K562 (cell line): ENCODE results near the gene GLTP. TPM values are rescaled to one million over a fixed set of nuclear protein-coding genes. Genes with fewer than 3 reads are reported as not detected.

ENCODE experiments used
- ATAC-seq: fragments of 200-7000 bp; cut with Tn5 transposase; 3 replicates; pipeline ENCODE4 v1.9.1; 2020; ENCODE audit warnings: moderate library complexity
- BruUV-seq: library from RNA; stranded (reverse); fragments of 400-500 nt; replicated peaks from 2 replicates; lab custom pipeline; 2021; lab: Mats Ljungman, UMichigan
- CTCF ChIA-PET: fragments of 300-600 bp; formaldehyde crosslinking; extraction: SDS; loops from one replicate; lab custom pipeline; 2021; ENCODE audit warnings: low intra/inter-chr PET ratio; lab: Yijun Ruan, JAX
- POLR2A ChIA-PET: fragments of 300-600, 350-650 bp; sonication (Branson Sonifier 250); formaldehyde crosslinking; extraction: SDS; loops from one replicate; lab custom pipeline; 2021; ENCODE audit warnings: antibody characterized with exemption, inconsistent platforms; lab: Yijun Ruan, JAX
- DNase-seq, 4 experiments: peaks; one replicate each; pipeline versions ENCODE4 v3.0.0 to v3.0.0-alpha.2; 2011 to 2018; ENCODE audit warnings: low spot score in 3 of 4, mixed read lengths in 3 of 4; ENCODE audit errors: extremely low read depth in 1 of 4
- FAIRE-seq: peaks from 2 replicates; lab custom pipeline; 2011; peaks lifted over from hg19 to GRCh38; lab: Jason Lieb, UNC
- H2AFZ ChIP-seq: 2 replicates; pipeline ENCODE4 v1.6.0; 2011; ENCODE audit warnings: low read depth, low read length, control low read depth, inconsistent platforms
- H3K27ac ChIP-seq: fragments of 200-600 bp; 3 replicates; pipeline ENCODE4 v1.8.0; 2011; ENCODE audit warnings: low read depth, mild to moderate bottlenecking, control low read depth, inconsistent platforms, low read length, moderate library complexity, mixed read lengths; ENCODE audit errors: extremely low read depth
- H3K27me3 ChIP-seq, 2 experiments: fragments of 300-600 bp in 1 of 2; 2 replicates in 1 of 2; 3 replicates in 1 of 2; pipeline versions ENCODE4 v1.6.0 to v1.8.0; 2011; ENCODE audit warnings: inconsistent platforms in 2 of 2, low read length in 2 of 2, mild to moderate bottlenecking in 1 of 2, mixed read lengths in 1 of 2, moderate library complexity in 1 of 2; ENCODE audit not compliant: control insufficient read depth in 2 of 2, insufficient read depth in 2 of 2
- H3K36me3 ChIP-seq: fragments of 300-600 bp; 3 replicates; pipeline ENCODE4 v1.8.0; 2011; ENCODE audit warnings: mild to moderate bottlenecking, low read length, inconsistent platforms; ENCODE audit not compliant: control insufficient read depth, insufficient read depth
- H3K4me1 ChIP-seq, 2 experiments: fragments of 200-600 bp in 1 of 2; replicated peaks in 1 of 2; 2 replicates in 1 of 2; 3 replicates in 1 of 2; pipeline versions ENCODE4 v1.5.1 to v1.8.0; 2011; ENCODE audit warnings: inconsistent platforms in 2 of 2, low read length in 2 of 2, mild to moderate bottlenecking in 1 of 2, mixed read lengths in 1 of 2, moderate library complexity in 1 of 2; ENCODE audit not compliant: control insufficient read depth in 2 of 2, insufficient read depth in 2 of 2
- H3K4me2 ChIP-seq: 2 replicates; pipeline ENCODE4 v1.6.1; 2011; ENCODE audit warnings: low read length, control low read depth, inconsistent platforms, mixed read lengths; ENCODE audit not compliant: insufficient read depth
- H3K4me3 ChIP-seq: fragments of 200-600 bp; sonication (generic), shearing (Covaris generic); 2 replicates; pipeline ENCODE4 v1.5.1; 2016; ENCODE audit warnings: control low read depth, inconsistent platforms
- H3K79me2 ChIP-seq: fragments of 200-600 bp; 3 replicates; pipeline ENCODE4 v1.8.0; 2011; ENCODE audit warnings: low read length, inconsistent platforms; ENCODE audit not compliant: control insufficient read depth, insufficient read depth
- H3K9ac ChIP-seq, 2 experiments: 2 replicates each; pipeline versions ENCODE4 v1.6.0 to v1.6.1; 2011; ENCODE audit warnings: low read depth in 2 of 2, low read length in 2 of 2, control low read depth in 1 of 2, inconsistent platforms in 1 of 2, mild to moderate bottlenecking in 1 of 2, mixed read lengths in 1 of 2; ENCODE audit not compliant: insufficient read depth in 1 of 2
- H3K9me1 ChIP-seq: one replicate; pipeline ENCODE4 v1.6.0; 2011; ENCODE audit warnings: inconsistent platforms, mild to moderate bottlenecking, low read length, moderate library complexity; ENCODE audit not compliant: control insufficient read depth, insufficient read depth
- H3K9me3 ChIP-seq: replicated peaks from 2 replicates; pipeline ENCODE4 v1.5.1; 2011; ENCODE audit warnings: low read depth, low read length, inconsistent platforms; ENCODE audit not compliant: control insufficient read depth, insufficient read depth
- H4K20me1 ChIP-seq: replicated peaks from 2 replicates; pipeline ENCODE4 v1.6.1; 2011; ENCODE audit warnings: low read length, inconsistent platforms, mixed read lengths; ENCODE audit not compliant: control insufficient read depth, insufficient read depth
- RBM15 ChIP-seq: fragments of 200-400 bp; formaldehyde crosslinking; IDR thresholded peaks from 2 replicates; pipeline ENCODE4 v1.6.1; 2018; ENCODE audit warnings: mild to moderate bottlenecking, low read length, moderate library complexity; ENCODE audit not compliant: insufficient read depth
- SRSF9 ChIP-seq: fragments of 200-400 bp; formaldehyde crosslinking; IDR thresholded peaks from 2 replicates; pipeline ENCODE4 v1.6.1; 2017; ENCODE audit warnings: low read depth, low read length, borderline replicate concordance
- TCF7L2 ChIP-seq: fragments of 150-350 bp; IDR thresholded peaks from 2 replicates; pipeline ENCODE4 v1.6.1; 2016; ENCODE audit warnings: low read depth, mild to moderate bottlenecking, low read length, moderate library complexity
- ZFP30 ChIP-seq: fragments of 250-450 bp; sonication (Bioruptor Pico); IDR thresholded peaks from 2 replicates; pipeline ENCODE4 v1.8.0; 2022; ENCODE audit warnings: moderate library complexity, mild to moderate bottlenecking, inconsistent platforms, borderline replicate concordance
- ZFPM2 ChIP-seq: fragments of 250-450 bp; sonication (Bioruptor Pico); IDR thresholded peaks from 2 replicates; pipeline ENCODE4 v1.5.1; 2022; ENCODE audit warnings: mild to moderate bottlenecking
- ZNF143 ChIP-seq: sonication (generic); formaldehyde crosslinking; IDR thresholded peaks from 2 replicates; pipeline ENCODE4 v1.9.0; 2022; ENCODE audit warnings: mild to moderate bottlenecking, missing genetic modification reagents
- ZNF175 ChIP-seq: fragments of 200-800 bp; sonication (Bioruptor generic); IDR thresholded peaks from 2 replicates; pipeline ENCODE4 v1.6.1; 2016; ENCODE audit warnings: low read depth, mild to moderate bottlenecking, missing genetic modification characterization, missing compliant biosample characterization
- ZNF282 ChIP-seq: sonication (generic); formaldehyde crosslinking; IDR thresholded peaks from 2 replicates; pipeline ENCODE4 v1.8.1; 2023; ENCODE audit warnings: missing genetic modification reagents
- WGBS: fragments of 100-300 bp; shearing (Covaris generic); methylation state at CpG from one replicate; pipeline ENCODE4 v1.1.6; 2016; ENCODE audit warnings: low coverage, mixed read lengths; ENCODE audit not compliant: insufficient coverage; ENCODE audit errors: missing lambda C conversion rate; 5-methylcytosine and 5-hydroxymethylcytosine counted together
- in situ Hi-C: fragments of 300-500 bp; cut with MboI; formaldehyde crosslinking; loops from 4 replicates; pipeline ENCODE4 v1.15.0; 2018; ENCODE audit warnings: inconsistent platforms, mixed read lengths
- intact Hi-C: fragments of 100-400 bp; cut with micrococcal nuclease; formaldehyde crosslinking; loops from 2 replicates; pipeline ENCODE4 v1.14.2; 2022
- polyA plus RNA-seq, 8 experiments: library from polyadenylated mRNA; depleted of rRNA in 4 of 8; stranded (reverse) in 5 of 8; unstranded in 3 of 8; fragments of >200 nt; fragmentation: Nextera tagmentation in 2 of 8; fragmentation: Illumina TruSeq in 1 of 8; extraction: Ambion mirVana in 2 of 8; extraction: Trizol in 1 of 8; gene quantifications; 2 replicates each; pipeline versions ENCODE4 v1.2.1 to v1.2.3, GENCODE V29; 2011 to 2014; ENCODE audit warnings: inconsistent platforms in 1 of 8, missing spikeins in 1 of 8
- total RNA-seq, 7 experiments: library from RNA; depleted of rRNA in 6 of 7; stranded (reverse); fragments of >200 nt in 6 of 7; fragmentation: Illumina TruSeq in 2 of 7; extraction: Trizol in 2 of 7; gene quantifications; 2 replicates each; pipeline versions ENCODE4 v1.2.1 to v1.2.3, GENCODE V29; 2011 to 2021; ENCODE audit warnings: low replicate concordance in 1 of 7
- TF ChIP-seq, protein P1 (sequence below): fragments of 250-450 bp; sonication (Bioruptor Pico); IDR thresholded peaks from 2 replicates; pipeline ENCODE4 v1.5.1; 2021; ENCODE audit warnings: mild to moderate bottlenecking
- TF ChIP-seq, protein P2 (sequence below), 2 experiments: fragments of 450-650 bp in 1 of 2; sonication (generic) in 1 of 2; formaldehyde crosslinking in 1 of 2; IDR thresholded peaks; 2 replicates each; pipeline versions ENCODE4 v1.7.1 to v1.9.0; 2016 to 2022; ENCODE audit warnings: inconsistent platforms in 1 of 2, mild to moderate bottlenecking in 1 of 2, missing genetic modification reagents in 1 of 2

The GLTP gene
- total and polyA plus RNA-seq, 9 of the 15 experiments (the other 6 are each of a cell fraction or from before 2014, with no cell fraction given) = 4.4 to 8.3 (median 6.1) TPM

DNA sequence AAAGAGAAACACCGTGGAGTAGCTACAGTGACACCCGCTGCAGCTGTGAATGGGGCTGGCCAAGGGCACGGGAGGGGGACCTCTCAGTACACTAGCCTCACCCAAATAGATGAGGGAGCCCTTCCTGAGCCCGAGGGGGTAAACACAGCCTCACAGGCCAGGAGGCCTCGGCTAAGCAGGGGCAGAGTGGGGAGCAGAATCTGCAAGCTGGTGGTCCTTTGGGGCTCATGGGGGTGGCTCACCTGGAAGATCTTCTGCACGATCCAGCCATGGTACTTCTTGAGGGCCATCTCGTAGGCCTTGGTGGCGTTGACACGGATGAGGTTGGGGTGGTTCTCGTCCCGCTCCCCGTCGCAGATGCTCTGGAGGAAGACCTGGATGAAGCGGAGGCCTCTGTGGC, 25.0 kb downstream of the GLTP start:
- ChIA-PET CTCF (no interaction called here), POLR2A (interaction anchor here (1.3 kb wide), 1 partner anchor 22 kb away, joined by 4 read pairs; no protein-coding TSS in a partner anchor)
- Histone ChIP-seq H3K36me3 (no peaks in the 10 kb centered on the region), H3K4me3 (no peak overlapping the region), H3K27me3 (0 out of 5 replicates have a peak, but pooled peaks cover 0 to under 1% of the 10 kb centered on the region in 2 experiments), H3K9me1 (no peaks in the 10 kb centered on the region), H3K9me3 (no peaks in the 10 kb centered on the region), H3K9ac (peak overlapping the region in 1 of 2 experiments; percentile 71; a peak in 2 of 4 replicates), H4K20me1 (no peaks in the 10 kb centered on the region), H3K4me2 (no peak overlapping the region), H3K79me2 (no peaks in the 10 kb centered on the region), H2AFZ (no peak overlapping the region), H3K27ac (no peak overlapping the region), H3K4me1 (peaks cover 0 to 8% of the 10 kb centered on the region in 2 experiments; a peak in 3 of 5 replicates)
- intact Hi-C loops (loop anchor here (5.0 kb wide), 1 partner anchor 367 kb away; no protein-coding TSS in a partner anchor), in situ Hi-C loops (no loop called here)
- 58% methylated on average over 13 of the region's 14 CpGs for WGBS
- no TSS peak for BruUV-seq
- TF ChIP-seq RBM15 = no peak
- TF ChIP-seq ZFPM2 (CRISPR knock-in tag) = no peak
- TF ChIP-seq ZNF282 (CRISPR knock-in tag) = no peak
- no peak for TF ChIP-seq ZNF175 (CRISPR knock-in tag)
- no peak for TF ChIP-seq ZFP30 (CRISPR knock-in tag)
- no peak for TF ChIP-seq TCF7L2
- TF ChIP-seq, protein P1, sequence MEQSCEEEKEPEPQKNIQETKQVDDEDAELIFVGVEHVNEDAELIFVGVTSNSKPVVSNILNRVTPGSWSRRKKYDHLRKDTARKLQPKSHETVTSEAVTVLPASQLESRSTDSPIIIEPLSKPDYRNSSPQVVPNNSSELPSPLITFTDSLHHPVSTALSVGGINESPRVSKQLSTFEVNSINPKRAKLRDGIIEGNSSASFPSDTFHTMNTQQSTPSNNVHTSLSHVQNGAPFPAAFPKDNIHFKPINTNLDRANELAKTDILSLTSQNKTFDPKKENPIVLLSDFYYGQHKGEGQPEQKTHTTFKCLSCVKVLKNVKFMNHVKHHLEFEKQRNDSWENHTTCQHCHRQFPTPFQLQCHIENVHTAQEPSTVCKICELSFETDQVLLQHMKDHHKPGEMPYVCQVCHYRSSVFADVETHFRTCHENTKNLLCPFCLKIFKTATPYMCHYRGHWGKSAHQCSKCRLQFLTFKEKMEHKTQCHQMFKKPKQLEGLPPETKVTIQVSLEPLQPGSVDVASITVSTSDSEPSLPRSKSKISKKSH (CRISPR knock-in tag) = no peak
- TF ChIP-seq, protein P2, sequence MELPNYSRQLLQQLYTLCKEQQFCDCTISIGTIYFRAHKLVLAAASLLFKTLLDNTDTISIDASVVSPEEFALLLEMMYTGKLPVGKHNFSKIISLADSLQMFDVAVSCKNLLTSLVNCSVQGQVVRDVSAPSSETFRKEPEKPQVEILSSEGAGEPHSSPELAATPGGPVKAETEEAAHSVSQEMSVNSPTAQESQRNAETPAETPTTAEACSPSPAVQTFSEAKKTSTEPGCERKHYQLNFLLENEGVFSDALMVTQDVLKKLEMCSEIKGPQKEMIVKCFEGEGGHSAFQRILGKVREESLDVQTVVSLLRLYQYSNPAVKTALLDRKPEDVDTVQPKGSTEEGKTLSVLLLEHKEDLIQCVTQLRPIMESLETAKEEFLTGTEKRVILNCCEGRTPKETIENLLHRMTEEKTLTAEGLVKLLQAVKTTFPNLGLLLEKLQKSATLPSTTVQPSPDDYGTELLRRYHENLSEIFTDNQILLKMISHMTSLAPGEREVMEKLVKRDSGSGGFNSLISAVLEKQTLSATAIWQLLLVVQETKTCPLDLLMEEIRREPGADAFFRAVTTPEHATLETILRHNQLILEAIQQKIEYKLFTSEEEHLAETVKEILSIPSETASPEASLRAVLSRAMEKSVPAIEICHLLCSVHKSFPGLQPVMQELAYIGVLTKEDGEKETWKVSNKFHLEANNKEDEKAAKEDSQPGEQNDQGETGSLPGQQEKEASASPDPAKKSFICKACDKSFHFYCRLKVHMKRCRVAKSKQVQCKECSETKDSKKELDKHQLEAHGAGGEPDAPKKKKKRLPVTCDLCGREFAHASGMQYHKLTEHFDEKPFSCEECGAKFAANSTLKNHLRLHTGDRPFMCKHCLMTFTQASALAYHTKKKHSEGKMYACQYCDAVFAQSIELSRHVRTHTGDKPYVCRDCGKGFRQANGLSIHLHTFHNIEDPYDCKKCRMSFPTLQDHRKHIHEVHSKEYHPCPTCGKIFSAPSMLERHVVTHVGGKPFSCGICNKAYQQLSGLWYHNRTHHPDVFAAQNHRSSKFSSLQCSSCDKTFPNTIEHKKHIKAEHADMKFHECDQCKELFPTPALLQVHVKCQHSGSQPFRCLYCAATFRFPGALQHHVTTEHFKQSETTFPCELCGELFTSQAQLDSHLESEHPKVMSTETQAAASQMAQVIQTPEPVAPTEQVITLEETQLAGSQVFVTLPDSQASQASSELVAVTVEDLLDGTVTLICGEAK (IDR thresholded peaks at IDR 0.05) = no peak
- TF ChIP-seq, protein P2 (CRISPR knock-in tag; IDR thresholded peaks at IDR 0.05) = no peak
- TF ChIP-seq ZNF143 (CRISPR knock-in tag) = no peak
- no peak for TF ChIP-seq SRSF9
- FAIRE-seq (no peak), DNase-seq (no peak), ATAC-seq (no peak)
